ENCODE measurements around the gene RAB40B.

RAB40B gene

GRCh38 chr17:82648165-82648668 lies 50.3 kb downstream of the RAB40B start, which contains the start of gene WDR45B:
Gene WDR45B (minus strand): TSS chr17:82648444. CDS start chr17:82648340, 104 bp downstream.
- TF ChIP-seq BACH2 (CRISPR knock-in tag; IDR thresholded peaks at IDR 0.05; ENCODE audit: borderline replicate concordance) = no peak
- TF ChIP-seq POU6F1 (CRISPR knock-in tag; IDR thresholded peaks at IDR 0.05; ENCODE audit: borderline replicate concordance, low read depth) = no peak
- no peak for TF ChIP-seq ZFP30 (CRISPR knock-in tag; IDR thresholded peaks at IDR 0.05)
- 0 out of 2 replicates have a peak, but pooled peaks have one; percentile 17 for TF ChIP-seq SNAI2 (CRISPR knock-in tag; IDR thresholded peaks at IDR 0.05)
- 0 out of 2 replicates have a peak, but pooled peaks have one; percentile 61 for TF ChIP-seq CSDC2 (CRISPR knock-in tag; IDR thresholded peaks at IDR 0.05)
- 0 out of 2 replicates have a peak, but pooled peaks have one; percentile 37 for TF ChIP-seq TSHZ2 (CRISPR knock-in tag; IDR thresholded peaks at IDR 0.05)
- peak; percentile 43; the same call in 1 of the 2 replicates for TF ChIP-seq ZNF70 (CRISPR knock-in tag; IDR thresholded peaks at IDR 0.05)
- peak; percentile 94 for ATAC-seq

GRCh38 chr17:82647593-82648164 lies 50.8 kb downstream of the RAB40B start:
- TF ChIP-seq OSR1 (CRISPR knock-in tag; IDR thresholded peaks at IDR 0.05) (no peak), PPARA (CRISPR knock-in tag; IDR thresholded peaks at IDR 0.05; ENCODE audit: borderline replicate concordance) (no peak), SNAI2 (CRISPR knock-in tag; IDR thresholded peaks at IDR 0.05) (no peak), ISL1 (CRISPR knock-in tag; IDR thresholded peaks at IDR 0.05) (no peak), TCF4 (CRISPR knock-in tag; IDR thresholded peaks at IDR 0.05; ENCODE audit: borderline replicate concordance) (no peak), ESRRG (CRISPR knock-in tag; IDR thresholded peaks at IDR 0.05) (no peak), TOX (CRISPR knock-in tag; IDR thresholded peaks at IDR 0.05; ENCODE audit: borderline replicate concordance) (no peak)
- TF ChIP-seq, protein P1, sequence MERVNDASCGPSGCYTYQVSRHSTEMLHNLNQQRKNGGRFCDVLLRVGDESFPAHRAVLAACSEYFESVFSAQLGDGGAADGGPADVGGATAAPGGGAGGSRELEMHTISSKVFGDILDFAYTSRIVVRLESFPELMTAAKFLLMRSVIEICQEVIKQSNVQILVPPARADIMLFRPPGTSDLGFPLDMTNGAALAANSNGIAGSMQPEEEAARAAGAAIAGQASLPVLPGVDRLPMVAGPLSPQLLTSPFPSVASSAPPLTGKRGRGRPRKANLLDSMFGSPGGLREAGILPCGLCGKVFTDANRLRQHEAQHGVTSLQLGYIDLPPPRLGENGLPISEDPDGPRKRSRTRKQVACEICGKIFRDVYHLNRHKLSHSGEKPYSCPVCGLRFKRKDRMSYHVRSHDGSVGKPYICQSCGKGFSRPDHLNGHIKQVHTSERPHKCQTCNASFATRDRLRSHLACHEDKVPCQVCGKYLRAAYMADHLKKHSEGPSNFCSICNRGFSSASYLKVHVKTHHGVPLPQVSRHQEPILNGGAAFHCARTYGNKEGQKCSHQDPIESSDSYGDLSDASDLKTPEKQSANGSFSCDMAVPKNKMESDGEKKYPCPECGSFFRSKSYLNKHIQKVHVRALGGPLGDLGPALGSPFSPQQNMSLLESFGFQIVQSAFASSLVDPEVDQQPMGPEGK (CRISPR knock-in tag; IDR thresholded peaks at IDR 0.05; ENCODE audit: borderline replicate concordance) = no peak
- ATAC-seq = peak; percentile 53

- TF ChIP-seq ZNF565 (CRISPR knock-in tag; conservative IDR thresholded peaks at IDR 0.05; ENCODE audit: low read depth) (no peak), GLIS3 (CRISPR knock-in tag; IDR thresholded peaks at IDR 0.05) (no peak), ZFP3 (CRISPR knock-in tag; IDR thresholded peaks at IDR 0.05) (no peak), SNAI2 (CRISPR knock-in tag; IDR thresholded peaks at IDR 0.05) (no peak), ZFP30 (CRISPR knock-in tag; IDR thresholded peaks at IDR 0.05) (no peak), ZC3H10 (CRISPR knock-in tag; IDR thresholded peaks at IDR 0.05) (no peak), PPARA (CRISPR knock-in tag; IDR thresholded peaks at IDR 0.05; ENCODE audit: borderline replicate concordance) (no peak), TCF4 (CRISPR knock-in tag; IDR thresholded peaks at IDR 0.05; ENCODE audit: borderline replicate concordance) (no peak), CSDC2 (CRISPR knock-in tag; IDR thresholded peaks at IDR 0.05) (no peak), ZNF70 (CRISPR knock-in tag; IDR thresholded peaks at IDR 0.05) (no peak), RARB (CRISPR knock-in tag; IDR thresholded peaks at IDR 0.05) (no peak), ARNTL (CRISPR knock-in tag; IDR thresholded peaks at IDR 0.05; ENCODE audit: borderline replicate concordance, low read depth) (no peak), POU6F1 (CRISPR knock-in tag; IDR thresholded peaks at IDR 0.05; ENCODE audit: borderline replicate concordance, low read depth) (no peak), OSR1 (CRISPR knock-in tag; IDR thresholded peaks at IDR 0.05) (no peak)
- no peak for ATAC-seq
Measured at GRCh38 chr17:82645516-82645915, 53.0 kb downstream of the RAB40B start.

Measured in SK-N-SH treated with all-trans-retinoic acid at 6 μM for 48 hours (cell line).